ENCODE results near the gene USP14.

The USP14 gene

GRCh38 chr18:160831-161570, 2.6 kb downstream of the USP14 start:
- Mint-ChIP-seq H3K4me1 (peaks cover 27% of the 10 kb centered on the region), H3K9me3 (peaks cover 7% of the 10 kb centered on the region), H3K4me3 (peak overlapping the region; percentile 68), H3K27ac (peak overlapping the region; percentile 61), H3K27me3 (ENCODE audit: low read depth, poor library complexity) (peaks cover 13% of the 10 kb centered on the region), H3K36me3 (ENCODE audit: low read depth) (peaks cover 50% of the 10 kb centered on the region)
- no peak for TF ChIP-seq CTCF (IDR thresholded peaks at IDR 0.05)
- DNase-seq: no peak

GRCh38 chr18:172361-172760, 14.0 kb downstream of the USP14 start:
- H3K9me3 Mint-ChIP-seq: no peaks in the 10 kb centered on the region

GRCh38 chr18:179499-179898, 21.1 kb downstream of the USP14 start:
- Mint-ChIP-seq H3K4me1 (no peaks in the 10 kb centered on the region), H3K9me3 (no peaks in the 10 kb centered on the region), H3K4me3 (no peak overlapping the region), H3K27ac (no peak overlapping the region), H3K36me3 (ENCODE audit: low read depth) (peaks cover 56% of the 10 kb centered on the region), H3K27me3 (ENCODE audit: low read depth, poor library complexity) (no peaks in the 10 kb centered on the region)
- no peak for DNase-seq
- no peak for TF ChIP-seq CTCF (IDR thresholded peaks at IDR 0.05)

More at GRCh38 chr18:172361-172760, 14.0 kb downstream of the USP14 start:
- Mint-ChIP-seq H3K4me3 (no peak overlapping the region), H3K36me3 (ENCODE audit: low read depth) (peaks cover 67% of the 10 kb centered on the region), H3K27me3 (ENCODE audit: low read depth, poor library complexity) (no peaks in the 10 kb centered on the region), H3K4me1 (no peaks in the 10 kb centered on the region), H3K27ac (no peak overlapping the region)
- no peak for DNase-seq
- no peak for TF ChIP-seq CTCF (IDR thresholded peaks at IDR 0.05)

GRCh38 chr18:181711-182110, 23.4 kb downstream of the USP14 start:
- H3K36me3 Mint-ChIP-seq (ENCODE audit: low read depth): peaks cover 62% of the 10 kb centered on the region

GRCh38 chr18:183769-184168, 25.4 kb downstream of the USP14 start:
- no peak for DNase-seq
- Mint-ChIP-seq H3K27ac (no peak overlapping the region), H3K27me3 (ENCODE audit: low read depth, poor library complexity) (no peaks in the 10 kb centered on the region), H3K4me3 (no peak overlapping the region), H3K36me3 (ENCODE audit: low read depth) (peaks cover 54% of the 10 kb centered on the region), H3K9me3 (no peaks in the 10 kb centered on the region), H3K4me1 (no peaks in the 10 kb centered on the region)
- no peak for TF ChIP-seq CTCF (IDR thresholded peaks at IDR 0.05)

More at GRCh38 chr18:181711-182110, 23.4 kb downstream of the USP14 start:
- H3K4me1 Mint-ChIP-seq: no peaks in the 10 kb centered on the region
- TF ChIP-seq CTCF (IDR thresholded peaks at IDR 0.05): no peak
- H3K27ac Mint-ChIP-seq: peak overlapping the region; percentile 36
- no peaks in the 10 kb centered on the region for H3K27me3 Mint-ChIP-seq (ENCODE audit: low read depth, poor library complexity)
- no peaks in the 10 kb centered on the region for H3K9me3 Mint-ChIP-seq
- no peak overlapping the region for H3K4me3 Mint-ChIP-seq
- DNase-seq: no peak

GRCh38 chr18:189254-189653, 30.9 kb downstream of the USP14 start:
- no peaks in the 10 kb centered on the region for H3K27me3 Mint-ChIP-seq (ENCODE audit: low read depth, poor library complexity)

More at GRCh38 chr18:189254-189653, 30.9 kb downstream of the USP14 start:
- Mint-ChIP-seq H3K4me1 (peaks cover 4% of the 10 kb centered on the region), H3K4me3 (no peak overlapping the region), H3K9me3 (no peaks in the 10 kb centered on the region), H3K36me3 (ENCODE audit: low read depth) (peaks cover 26% of the 10 kb centered on the region), H3K27ac (peak overlapping the region; percentile 66)
- DNase-seq: no peak
- TF ChIP-seq CTCF (IDR thresholded peaks at IDR 0.05): no peak

Data from nephron progenitor cell (in vitro differentiated cells).